Activated naive CD4-positive, alpha-beta T cell treated with anti-CD3 and anti-CD28 coated beads, Interleukin-2, amount 10 ng/mL, durations not matched to agents 7 days and 5 days (primary cell): Measurements from ENCODE around the gene SSC5D.

Source experiments
- CTCF ChIA-PET: fragments of 350-600 bp; sonication (Branson Sonifier 250); formaldehyde crosslinking; loops from one replicate; lab custom pipeline; 2021; ENCODE audit warnings: antibody characterized with exemption; lab: Charles Lee
- DNase-seq: peaks from one replicate; pipeline ENCODE4 v3.0.0-alpha.2; 2020
- H3K27ac Mint-ChIP-seq: one replicate; pipeline ENCODE4 v1.8.0; 2021; ENCODE audit warnings: mild to moderate bottlenecking, moderate library complexity, mixed read lengths
- H3K27me3 Mint-ChIP-seq: one replicate; pipeline ENCODE4 v1.8.0; 2021; ENCODE audit warnings: mild to moderate bottlenecking, mixed read lengths
- H3K36me3 Mint-ChIP-seq: one replicate; pipeline ENCODE4 v1.8.0; 2021; ENCODE audit warnings: mixed read lengths
- H3K4me1 Mint-ChIP-seq: one replicate; pipeline ENCODE4 v1.8.0; 2021; ENCODE audit warnings: mixed read lengths
- H3K4me3 Mint-ChIP-seq: one replicate; pipeline ENCODE4 v1.8.0; 2021; ENCODE audit warnings: mild to moderate bottlenecking, moderate library complexity, mixed read lengths
- H3K9me3 Mint-ChIP-seq: one replicate; pipeline ENCODE4 v1.8.0; 2021; ENCODE audit warnings: mixed read lengths

Gene SSC5D

DNA sequence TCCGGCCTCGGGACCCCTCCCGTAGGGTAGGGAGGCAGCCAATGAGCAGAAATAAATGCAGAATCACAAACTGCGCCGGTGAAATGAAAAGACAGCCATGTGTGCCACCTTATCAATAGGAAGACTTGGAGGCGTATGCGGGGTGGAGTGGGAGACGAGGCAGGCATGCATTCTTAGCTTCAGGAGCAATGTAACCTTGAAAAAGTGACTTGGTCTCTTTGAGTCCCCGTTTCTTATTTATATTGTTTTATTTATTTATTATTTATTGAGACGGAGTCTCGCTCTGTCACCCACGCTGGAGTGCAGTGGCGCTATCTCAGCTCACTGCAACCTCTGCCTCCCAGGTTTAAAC, 16.0 kb downstream of the SSC5D start:
- H3K9me3 Mint-ChIP-seq: peaks cover 8% of the 10 kb centered on the region
- H3K36me3 Mint-ChIP-seq: peaks cover 5% of the 10 kb centered on the region
- H3K4me3 Mint-ChIP-seq: peak overlapping the region; percentile 70
- peaks cover 24% of the 10 kb centered on the region for H3K4me1 Mint-ChIP-seq
- H3K27me3 Mint-ChIP-seq: peaks cover 31% of the 10 kb centered on the region
- H3K27ac Mint-ChIP-seq: peak overlapping the region; percentile 79
- DNase-seq: no peak
- CTCF ChIA-PET: interaction anchor here (0.7 to 3.7 kb wide), 35 partner anchors 9 to 623 kb away, joined by 3 to 53 read pairs (median 5); partner anchors contain the start of genes C19orf85, ISOC2, NAT14 and ZNF581

DNA sequence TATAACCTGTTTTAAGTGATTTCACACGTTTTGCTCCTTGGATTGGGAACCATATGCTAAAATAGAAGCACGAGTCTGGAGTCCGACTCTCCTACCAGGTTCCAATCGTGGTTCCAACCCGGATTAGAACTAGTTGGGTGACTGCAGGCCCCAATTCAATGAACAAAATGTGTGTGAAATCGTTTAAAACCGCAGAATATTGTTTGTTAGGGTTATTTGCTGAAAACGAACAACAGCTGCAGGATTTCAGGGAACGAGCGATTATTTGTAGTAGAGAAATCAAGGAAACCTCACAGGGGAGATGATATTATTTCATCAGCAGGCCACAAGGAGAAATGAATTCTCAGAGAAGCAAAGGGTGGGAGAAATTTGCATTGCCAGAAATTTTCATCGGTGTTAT, 16.7 kb downstream of the SSC5D start:
- DNase-seq: no peak
- Mint-ChIP-seq H3K27ac (no peak overlapping the region), H3K4me3 (no peak overlapping the region), H3K36me3 (peaks cover 5% of the 10 kb centered on the region), H3K27me3 (peaks cover 31% of the 10 kb centered on the region), H3K4me1 (peaks cover 24% of the 10 kb centered on the region), H3K9me3 (peaks cover 8% of the 10 kb centered on the region)
- CTCF ChIA-PET: interaction anchor here (1.2 to 3.7 kb wide), 16 partner anchors 9 to 364 kb away, joined by 3 to 53 read pairs (median 8); partner anchors contain the start of genes ISOC2 and NAT14

DNA sequence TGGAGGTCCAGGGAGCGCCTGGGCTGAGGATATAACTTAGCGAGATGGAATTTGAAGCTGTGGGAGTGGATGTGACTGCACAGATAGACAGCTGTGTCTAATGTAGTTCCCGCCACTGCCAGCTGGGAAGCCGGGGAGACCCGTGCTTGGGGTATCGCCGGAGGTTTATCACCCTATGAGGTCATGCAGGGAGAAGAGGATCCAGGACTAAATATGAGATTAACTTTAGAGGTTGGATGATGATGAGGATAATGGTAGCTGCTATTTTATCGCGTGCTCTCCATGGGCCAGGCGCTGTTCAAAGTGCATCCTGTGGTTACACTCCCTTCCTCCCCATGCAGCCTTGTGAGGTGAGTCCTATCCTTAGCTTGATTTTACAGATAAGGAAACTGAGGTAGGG, 19.9 kb downstream of the SSC5D start:
- DNase-seq: no peak
- Mint-ChIP-seq H3K9me3 (peaks cover 3% of the 10 kb centered on the region), H3K27ac (no peak overlapping the region), H3K4me1 (peaks cover 17% of the 10 kb centered on the region), H3K27me3 (peaks cover 36% of the 10 kb centered on the region), H3K4me3 (no peak overlapping the region), H3K36me3 (peaks cover 3% of the 10 kb centered on the region)
- CTCF ChIA-PET: interaction anchor here (2.1 kb wide), 1 partner anchor 40 kb away, joined by 8 read pairs; no protein-coding TSS in a partner anchor

DNA sequence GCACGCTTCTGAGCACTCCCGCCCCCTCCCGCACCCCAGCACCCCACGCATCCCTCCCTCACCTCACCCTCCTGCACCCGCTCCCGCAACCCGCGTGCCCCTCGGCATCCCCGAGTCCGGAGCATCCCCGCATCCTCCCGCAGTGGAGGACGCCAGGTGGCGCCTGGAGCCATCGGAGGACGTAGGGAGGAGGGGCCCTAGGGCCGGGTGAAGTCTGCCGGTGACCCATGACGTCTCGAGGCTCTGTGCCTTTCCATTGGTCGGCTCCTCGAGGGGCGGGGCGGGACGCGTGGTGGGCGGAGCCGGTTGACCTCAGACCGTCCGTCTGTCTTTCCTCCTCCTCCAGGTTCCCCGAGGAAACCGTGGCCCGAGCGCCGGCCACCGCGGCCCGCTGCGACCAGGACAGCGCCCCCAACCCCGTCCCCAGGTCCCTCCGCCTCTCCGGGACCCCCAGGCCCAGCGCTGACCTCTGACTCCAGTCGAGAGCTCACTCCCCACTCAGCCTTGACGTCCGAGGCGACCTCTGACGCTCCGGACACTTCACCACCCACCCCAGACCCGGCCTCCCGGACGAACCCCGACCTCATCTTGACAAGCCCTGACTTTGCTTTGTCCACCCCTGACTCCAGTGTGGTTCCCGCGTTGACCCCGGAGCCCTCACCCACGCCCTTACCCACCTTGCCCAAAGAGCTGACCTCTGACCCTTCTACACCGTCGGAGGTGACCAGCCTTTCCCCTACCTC, 28.8 kb downstream of the SSC5D start:
- Mint-ChIP-seq H3K9me3 (no peaks in the 10 kb centered on the region), H3K4me1 (peaks cover 3% of the 10 kb centered on the region), H3K27me3 (peaks cover 17% of the 10 kb centered on the region), H3K4me3 (peak overlapping the region; percentile 63), H3K36me3 (no peaks in the 10 kb centered on the region), H3K27ac (no peak overlapping the region)
- CTCF ChIA-PET: interaction anchor here (0.8 to 1.9 kb wide), 5 partner anchors 13 to 116 kb away, joined by 4 to 11 read pairs (median 7); no protein-coding TSS in a partner anchor
- DNase-seq: peak; percentile 92

DNA sequence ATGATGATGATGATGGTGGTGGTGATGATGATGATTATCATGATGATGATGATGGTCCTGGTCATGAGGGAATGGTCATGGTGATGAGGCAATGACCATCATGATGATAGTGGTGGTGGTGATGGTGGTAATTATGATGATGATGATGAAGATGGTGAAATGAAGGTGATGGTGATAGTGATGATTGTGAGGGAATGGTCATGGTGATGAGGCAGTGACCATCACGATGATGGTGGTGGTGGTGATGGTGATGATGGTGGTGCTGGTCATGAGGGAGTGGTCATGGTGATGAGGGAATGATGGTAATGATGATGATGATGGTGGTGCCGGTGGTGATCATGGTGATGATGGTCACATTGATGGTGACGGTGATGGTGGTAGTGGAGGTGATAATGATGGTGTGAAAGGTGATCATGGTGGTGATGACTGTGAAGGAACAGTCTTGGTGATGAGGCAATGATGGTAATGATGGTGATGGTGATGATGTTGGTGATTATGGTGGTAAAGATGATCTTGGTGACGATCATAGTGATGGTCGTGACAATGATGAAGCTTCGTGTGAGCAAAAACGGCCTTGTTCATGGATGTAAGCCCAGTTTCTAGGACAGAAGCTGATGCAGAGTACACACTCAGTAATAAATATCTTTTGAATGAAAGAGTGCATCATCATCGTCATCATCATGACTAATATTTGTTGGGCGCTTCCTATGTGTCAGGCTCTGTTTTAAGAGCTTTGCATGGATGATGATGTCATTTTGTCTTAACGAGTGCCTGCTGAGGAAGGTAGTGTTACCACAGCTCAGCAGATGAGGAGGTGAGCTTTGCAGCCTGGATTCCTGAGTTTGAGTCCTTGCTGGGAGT, 31.4 kb downstream of the SSC5D start:
- CTCF ChIA-PET: interaction anchor here (0.7 to 1.1 kb wide), 4 partner anchors 86 to 113 kb away, joined by 3 to 6 read pairs (median 3); partner anchors contain the start of gene ZNF865
- Mint-ChIP-seq H3K9me3 (no peaks in the 10 kb centered on the region), H3K27me3 (peaks cover 4% of the 10 kb centered on the region), H3K27ac (no peak overlapping the region), H3K4me3 (no peak overlapping the region), H3K4me1 (peaks cover 3% of the 10 kb centered on the region), H3K36me3 (no peaks in the 10 kb centered on the region)
- no peak for DNase-seq

DNA sequence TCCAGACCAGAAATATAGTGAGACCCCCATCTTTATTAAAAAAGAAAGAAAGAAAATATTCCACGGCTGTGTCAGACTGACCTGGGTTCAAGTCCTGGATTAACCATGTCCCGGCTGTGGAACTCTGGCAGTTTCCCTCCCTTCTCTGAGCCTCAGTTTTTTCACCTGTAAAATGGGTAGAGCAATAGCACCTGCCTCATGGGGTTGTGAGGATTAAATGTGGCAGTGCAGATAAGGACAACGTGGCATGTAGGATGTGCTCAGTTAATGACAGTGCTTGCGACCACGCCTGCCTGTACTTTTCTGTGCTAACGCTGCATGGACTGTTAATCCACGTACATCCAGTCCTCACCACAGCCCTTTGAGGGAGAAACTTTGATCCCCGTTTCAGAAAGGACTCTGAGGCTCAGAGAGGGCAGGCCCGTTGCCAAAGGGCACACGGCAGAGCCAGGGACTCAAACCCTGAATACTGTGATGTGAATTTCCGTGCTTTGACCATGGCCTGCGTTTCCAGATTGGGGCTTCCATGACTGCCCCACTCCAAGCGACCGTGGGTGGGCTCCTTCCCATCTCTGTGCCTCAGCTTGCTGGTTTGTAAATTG, 32.6 kb downstream of the SSC5D start:
- peaks cover 4% of the 10 kb centered on the region for H3K27me3 Mint-ChIP-seq
- CTCF ChIA-PET: interaction anchor here (0.8 to 1.1 kb wide), 3 partner anchors 85 to 112 kb away, joined by 3 to 6 read pairs (median 3); partner anchors contain the start of gene ZNF865
- H3K4me3 Mint-ChIP-seq: no peak overlapping the region
- H3K36me3 Mint-ChIP-seq: no peaks in the 10 kb centered on the region
- no peak overlapping the region for H3K27ac Mint-ChIP-seq
- peaks cover 3% of the 10 kb centered on the region for H3K4me1 Mint-ChIP-seq
- H3K9me3 Mint-ChIP-seq: no peaks in the 10 kb centered on the region
- no peak for DNase-seq

DNA sequence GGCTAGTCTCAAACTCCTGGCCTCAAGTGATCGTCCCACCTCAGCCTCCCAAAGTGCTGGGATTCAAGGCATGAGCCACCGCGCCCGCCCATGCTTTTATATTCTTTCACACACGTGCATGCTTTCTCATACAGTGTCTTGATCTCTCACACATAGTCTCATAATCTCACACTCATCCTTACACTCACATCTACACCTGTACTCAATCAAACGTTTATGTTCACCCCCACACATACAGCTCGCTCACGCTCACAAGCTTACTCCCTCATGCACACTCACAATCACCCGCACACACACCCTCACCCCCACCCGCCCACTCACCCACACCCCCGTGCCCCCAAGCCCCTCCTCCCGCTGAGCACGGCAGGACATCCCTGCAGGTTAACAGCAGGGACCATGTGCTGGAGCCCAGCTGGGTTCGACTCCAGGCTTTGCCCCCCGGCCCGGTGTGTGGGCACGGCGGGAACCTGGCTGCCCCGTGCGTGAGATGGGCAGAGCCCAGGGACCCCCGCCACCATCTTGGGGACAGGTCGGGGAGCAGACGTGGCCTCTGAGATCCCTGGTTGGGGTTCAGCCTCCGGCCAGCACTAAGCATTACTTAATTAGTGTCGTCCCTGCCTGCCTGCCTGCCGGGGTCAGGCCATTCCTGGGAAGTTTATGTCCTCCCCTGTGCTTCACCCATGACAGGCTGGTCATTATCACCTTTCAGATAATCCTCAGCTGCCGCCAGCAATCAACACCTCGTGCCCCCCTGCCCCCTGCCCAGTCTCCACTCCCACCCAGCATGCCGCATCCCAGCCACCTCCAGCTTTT, 37.3 kb downstream of the SSC5D start:
- no peaks in the 10 kb centered on the region for H3K9me3 Mint-ChIP-seq
- H3K4me1 Mint-ChIP-seq: no peaks in the 10 kb centered on the region
- H3K27ac Mint-ChIP-seq: no peak overlapping the region
- no peak for DNase-seq
- no peaks in the 10 kb centered on the region for H3K36me3 Mint-ChIP-seq
- no peaks in the 10 kb centered on the region for H3K27me3 Mint-ChIP-seq
- no peak overlapping the region for H3K4me3 Mint-ChIP-seq
- CTCF ChIA-PET: interaction anchor here (1.5 kb wide), 1 partner anchor 22 kb away, joined by 4 read pairs; no protein-coding TSS in a partner anchor

DNA sequence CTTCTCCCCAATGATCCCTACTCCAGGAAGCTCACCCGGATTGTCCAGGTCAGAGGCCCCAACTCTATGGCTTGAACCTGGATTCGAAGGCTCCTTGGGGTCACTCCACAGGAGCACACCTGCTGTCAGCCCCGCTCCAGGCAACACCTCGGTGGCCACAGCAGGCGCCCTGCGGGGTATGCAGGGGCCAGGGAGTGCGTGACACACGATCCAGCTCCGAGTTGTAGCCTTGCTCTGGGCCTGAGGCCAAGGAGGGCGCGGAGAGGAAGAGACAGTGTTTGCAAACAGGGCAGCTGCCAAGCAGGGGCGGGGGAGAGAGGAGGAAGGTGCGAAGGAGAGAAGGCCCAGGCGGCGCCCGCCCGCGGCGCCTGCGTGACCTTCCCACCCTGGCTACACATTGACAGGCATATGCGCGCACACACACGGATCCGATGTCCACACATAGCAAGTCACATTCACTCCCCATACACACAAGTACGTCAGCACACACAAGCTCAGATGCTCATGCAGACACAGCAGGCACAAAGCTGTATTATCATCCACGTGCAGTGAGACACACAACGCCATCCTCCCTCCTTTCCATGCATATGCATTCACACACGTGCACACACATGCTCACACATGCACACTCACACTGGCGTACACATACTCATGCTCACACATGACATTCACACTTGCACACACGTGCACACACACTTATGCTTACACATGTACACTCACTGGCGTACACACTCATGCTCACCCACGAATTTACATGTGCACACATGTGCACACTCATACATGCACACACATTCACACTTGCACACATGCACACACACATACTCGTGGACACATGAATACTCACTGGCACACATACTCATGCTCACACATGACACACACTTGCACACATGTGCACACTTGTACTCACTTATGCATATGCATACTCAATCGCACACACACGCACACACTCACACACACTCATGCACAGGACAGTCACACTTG, 38.3 kb downstream of the SSC5D start:
- Mint-ChIP-seq H3K27ac (no peak overlapping the region), H3K4me1 (no peaks in the 10 kb centered on the region), H3K27me3 (no peaks in the 10 kb centered on the region), H3K9me3 (no peaks in the 10 kb centered on the region), H3K36me3 (no peaks in the 10 kb centered on the region), H3K4me3 (no peak overlapping the region)
- DNase-seq: no peak
- CTCF ChIA-PET: interaction anchor here (1.5 kb wide), 1 partner anchor 23 kb away, joined by 4 read pairs; no protein-coding TSS in a partner anchor

DNA sequence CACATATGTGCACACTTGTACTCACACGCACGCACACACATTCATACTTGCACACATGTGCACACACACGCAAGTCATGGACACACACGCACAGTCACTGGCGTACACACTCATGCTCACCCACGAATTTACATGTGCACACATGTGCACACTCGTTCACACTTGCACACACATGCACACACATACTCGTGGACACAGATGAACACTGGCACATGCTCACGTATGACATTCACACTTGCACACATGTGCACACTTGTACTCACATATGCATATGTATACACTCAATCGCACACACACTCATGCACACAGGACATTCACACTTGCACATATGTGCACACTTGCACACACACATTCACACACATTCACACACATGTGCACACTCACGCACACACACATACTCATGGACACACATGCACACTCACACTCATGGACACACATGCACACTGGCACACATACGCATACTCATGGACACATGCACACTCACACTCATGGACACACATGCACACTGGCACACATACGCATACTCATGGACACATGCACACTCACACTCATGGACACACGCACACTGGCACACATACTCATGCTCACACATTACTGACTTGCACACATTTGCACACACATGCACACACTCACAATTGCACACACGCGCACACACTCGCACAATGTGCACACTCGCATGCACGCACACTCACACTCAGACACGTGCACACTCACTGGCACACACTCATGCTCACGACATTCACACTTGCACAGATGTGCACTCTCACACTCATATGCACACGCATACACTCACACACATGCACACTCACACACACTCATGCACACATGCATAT, 39.2 kb downstream of the SSC5D start:
- Mint-ChIP-seq H3K4me1 (no peaks in the 10 kb centered on the region), H3K27me3 (no peaks in the 10 kb centered on the region), H3K27ac (no peak overlapping the region), H3K4me3 (no peak overlapping the region), H3K36me3 (no peaks in the 10 kb centered on the region), H3K9me3 (no peaks in the 10 kb centered on the region)
- no peak for DNase-seq
- CTCF ChIA-PET: interaction anchor here (0.6 kb wide), 1 partner anchor 20 kb away, joined by 4 read pairs; no protein-coding TSS in a partner anchor

DNA sequence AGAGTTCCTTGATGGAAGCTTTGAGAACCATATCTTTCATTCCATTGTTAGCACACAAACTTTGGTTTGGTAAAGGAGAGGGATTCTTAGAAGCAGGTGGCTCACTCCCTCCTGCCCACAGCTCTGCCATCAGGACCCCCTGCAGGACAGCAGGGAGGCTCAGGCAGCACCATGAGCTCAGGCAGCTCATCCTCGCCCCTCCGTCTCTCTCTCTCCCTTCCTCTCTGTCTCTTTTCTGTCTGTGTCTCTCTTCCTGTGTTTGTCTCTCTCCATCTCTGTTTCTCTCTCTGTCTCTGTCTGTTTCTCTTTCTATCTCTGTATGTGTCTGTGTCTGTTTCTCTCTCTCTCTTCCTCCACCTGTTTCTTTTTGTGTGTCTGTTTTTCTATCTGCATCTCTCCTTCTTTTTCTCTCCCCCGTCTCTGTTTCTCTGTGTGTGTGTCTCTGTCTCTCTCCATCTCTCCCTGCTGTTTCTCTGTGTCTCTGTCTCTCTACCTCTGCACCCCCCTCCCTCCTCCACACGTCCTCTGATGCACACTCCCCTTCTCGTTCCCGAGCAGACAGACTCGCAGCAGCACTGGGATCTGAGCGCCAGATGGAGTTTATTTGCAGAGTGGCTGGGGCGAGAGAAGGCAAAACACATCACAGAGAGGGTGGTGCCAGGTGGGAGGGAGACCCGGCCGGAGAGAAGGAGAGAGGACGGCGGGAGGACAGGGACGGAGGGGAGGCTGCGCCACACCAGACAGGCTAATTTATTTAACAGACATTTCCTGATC, 40.0 kb downstream of the SSC5D start:
- Mint-ChIP-seq H3K27ac (no peak overlapping the region), H3K4me3 (no peak overlapping the region), H3K27me3 (no peaks in the 10 kb centered on the region), H3K9me3 (no peaks in the 10 kb centered on the region), H3K4me1 (no peaks in the 10 kb centered on the region), H3K36me3 (no peaks in the 10 kb centered on the region)
- no peak for DNase-seq
- CTCF ChIA-PET: interaction anchor here (0.6 kb wide), 1 partner anchor 21 kb away, joined by 4 read pairs; no protein-coding TSS in a partner anchor

DNA sequence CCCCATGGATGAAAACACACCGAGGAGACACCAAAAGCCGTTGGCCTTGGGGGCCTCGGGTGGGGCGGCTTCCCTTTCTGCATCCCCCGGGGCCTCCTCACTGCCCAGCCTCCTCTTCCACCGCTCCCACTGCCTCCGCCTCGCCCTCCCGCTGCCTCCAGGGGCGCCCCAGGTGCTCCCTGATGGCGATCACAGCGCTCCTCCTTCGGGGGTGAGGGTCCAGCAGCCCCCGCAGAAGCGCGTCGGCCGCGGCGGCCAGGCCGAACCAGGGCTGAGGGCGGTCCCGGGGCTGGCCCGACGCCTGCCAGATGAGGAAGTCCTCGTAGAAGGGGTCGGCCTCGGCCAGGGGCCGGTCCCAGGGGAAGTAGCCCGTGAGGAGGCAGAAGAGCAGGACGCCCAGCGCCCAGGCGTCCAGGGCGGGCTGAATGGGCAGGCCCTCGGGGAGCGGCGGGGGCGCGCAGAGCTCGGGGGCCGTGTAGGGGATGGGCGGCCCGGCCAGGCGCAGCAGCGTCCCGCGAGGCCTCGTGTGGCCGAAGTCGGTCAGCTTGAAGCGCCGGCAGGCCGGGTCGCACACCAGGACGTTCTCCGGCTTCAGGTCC, 41.5 kb downstream of the SSC5D start:
- no peak overlapping the region for H3K4me3 Mint-ChIP-seq
- no peak overlapping the region for H3K27ac Mint-ChIP-seq
- no peaks in the 10 kb centered on the region for H3K27me3 Mint-ChIP-seq
- no peak for DNase-seq
- no peaks in the 10 kb centered on the region for H3K4me1 Mint-ChIP-seq
- CTCF ChIA-PET: interaction anchor here (0.7 kb wide), 1 partner anchor 463 kb away, joined by 3 read pairs; no protein-coding TSS in a partner anchor
- H3K9me3 Mint-ChIP-seq: no peaks in the 10 kb centered on the region
- H3K36me3 Mint-ChIP-seq: no peaks in the 10 kb centered on the region
